ENCODE results near the gene NGRN.
"Not testable (repeated sequence)": the region's sequence is repeated elsewhere in the genome, so short reads cannot be mapped to it uniquely, and the experiment has no call there.

Gene NGRN

GRCh38 chr15:90234096-90234988 is 31.1 kb upstream of the NGRN start, which contains the start of gene GDPGP1:
Gene GDPGP1, plus strand, starts transcription at chr15:90234209. Its CDS starts 6,700 bp downstream, at chr15:90240909.
- DNase-seq (ENCODE audit: low read depth): no peak

- no peak for DNase-seq (ENCODE audit: low read depth)
Observed at GRCh38 chr15:90239371-90239770, 26.1 kb upstream of the NGRN start.

- no peak for DNase-seq (ENCODE audit: low read depth)
Observed at GRCh38 chr15:90240856-90241255, 24.6 kb upstream of the NGRN start.

GRCh38 chr15:90241343-90242192 is 23.9 kb upstream of the NGRN start:
- DNase-seq (ENCODE audit: low read depth): no peak

GRCh38 chr15:90243943-90244639 is 21.4 kb upstream of the NGRN start:
- DNase-seq (ENCODE audit: low read depth): no peak

GRCh38 chr15:90248789-90249202 is 16.7 kb upstream of the NGRN start:
- DNase-seq (ENCODE audit: low read depth): no peak

GRCh38 chr15:90249203-90249863 is 16.1 kb upstream of the NGRN start, which contains the start of gene TTLL13:
Gene TTLL13, plus strand, starts transcription at chr15:90249556. Its CDS starts 1,075 bp downstream, at chr15:90250631.
- peak; percentile 76 for DNase-seq (ENCODE audit: low read depth)

GRCh38 chr15:90257776-90258175 is 7.7 kb upstream of the NGRN start:
- DNase-seq (ENCODE audit: low read depth): no peak

- no peak for DNase-seq (ENCODE audit: low read depth)
Observed at GRCh38 chr15:90259524-90259923, 5.9 kb upstream of the NGRN start.

GRCh38 chr15:90260731-90261130 is 4.7 kb upstream of the NGRN start:
- not testable (repeated sequence) for DNase-seq (ENCODE audit: low read depth)

- no peak for DNase-seq (ENCODE audit: low read depth)
Observed at GRCh38 chr15:90261811-90262210, 3.7 kb upstream of the NGRN start.

GRCh38 chr15:90262426-90262825 is 3.0 kb upstream of the NGRN start:
- DNase-seq (ENCODE audit: low read depth): no peak

- DNase-seq (ENCODE audit: low read depth): no peak
Observed at GRCh38 chr15:90264671-90265070, 801 bp upstream of the NGRN start.

GRCh38 chr15:90266061-90266431 is 574 bp downstream of the NGRN start:
- no peak for DNase-seq (ENCODE audit: low read depth)

- DNase-seq (ENCODE audit: low read depth): peak; percentile 19
Observed at GRCh38 chr15:90266485-90266884, 1.0 kb downstream of the NGRN start.

GRCh38 chr15:90268415-90268814 is 2.9 kb downstream of the NGRN start:
- DNase-seq (ENCODE audit: low read depth): no peak

GRCh38 chr15:90270502-90271150 is 5.2 kb downstream of the NGRN start:
- DNase-seq (ENCODE audit: low read depth): no peak

GRCh38 chr15:90271459-90272166 is 6.1 kb downstream of the NGRN start:
- DNase-seq (ENCODE audit: low read depth): no peak

GRCh38 chr15:90278467-90278866 is 13.0 kb downstream of the NGRN start:
- DNase-seq (ENCODE audit: low read depth): not testable (repeated sequence)

- not testable (repeated sequence) for DNase-seq (ENCODE audit: low read depth)
Observed at GRCh38 chr15:90280743-90281142, 15.3 kb downstream of the NGRN start.
